Spleen (tissue), 7 donors: ENCODE data around the gene S100A14.
"Not testable (repeated sequence)": the region's sequence is repeated elsewhere in the genome, so short reads cannot be mapped to it uniquely, and the experiment has no call there.

Experiments used
- POLR2AphosphoS5 ChIP-seq, 3 donors: sonication (generic); formaldehyde crosslinking; IDR thresholded peaks; one replicate each; pipeline ENCODE4 v1.5.1; 2017; ENCODE audit warnings: antibody characterized with exemption in 3 of 3
- TF ChIP-seq, protein P1 (sequence below), 11 experiments: fragments of 200-600 bp in 7 of 11; fragments of 450-650 bp in 4 of 11; sonication (generic) in 4 of 11; IDR thresholded peaks in 8 of 11; conservative IDR thresholded peaks in 3 of 11; 1 replicate in 7 of 11; 2 replicates in 4 of 11; pipeline versions ENCODE4 v1.4.0 to v1.8.0; 2016 to 2021; ENCODE audit warnings: antibody characterized with exemption in 11 of 11, inconsistent platforms in 4 of 11, mild to moderate bottlenecking in 1 of 11
- donor health status: DM: no; HTN: no; CAD: no; lungs with moderate emphysema.
- donor health status: DM: no; HTN: no; CAD: no.
- donor health status: DM: no; HTN: no; CAD: no.

DNA sequence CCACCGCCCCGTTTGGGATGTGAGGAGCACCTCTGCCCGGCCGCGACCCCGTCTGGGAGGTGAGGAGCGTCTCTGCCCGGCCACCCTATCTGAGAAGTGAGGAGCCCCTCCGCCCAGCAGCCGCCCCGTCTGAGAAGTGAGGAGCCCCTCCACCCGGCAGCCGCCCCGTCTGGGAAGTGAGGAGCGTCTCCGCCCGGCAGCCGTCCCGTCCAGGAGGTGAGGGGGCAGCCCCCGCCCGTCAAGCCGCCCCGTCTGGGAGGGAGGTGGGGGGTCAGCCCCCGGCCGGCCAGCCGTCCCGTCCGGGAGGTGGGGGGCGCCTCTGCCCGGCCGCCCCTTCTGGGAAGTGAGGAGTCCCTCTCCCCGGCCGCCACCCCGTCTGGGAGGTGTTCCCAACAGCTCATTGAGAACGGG, 41.0 kb downstream of the S100A14 start:
- TF ChIP-seq, protein P1, sequence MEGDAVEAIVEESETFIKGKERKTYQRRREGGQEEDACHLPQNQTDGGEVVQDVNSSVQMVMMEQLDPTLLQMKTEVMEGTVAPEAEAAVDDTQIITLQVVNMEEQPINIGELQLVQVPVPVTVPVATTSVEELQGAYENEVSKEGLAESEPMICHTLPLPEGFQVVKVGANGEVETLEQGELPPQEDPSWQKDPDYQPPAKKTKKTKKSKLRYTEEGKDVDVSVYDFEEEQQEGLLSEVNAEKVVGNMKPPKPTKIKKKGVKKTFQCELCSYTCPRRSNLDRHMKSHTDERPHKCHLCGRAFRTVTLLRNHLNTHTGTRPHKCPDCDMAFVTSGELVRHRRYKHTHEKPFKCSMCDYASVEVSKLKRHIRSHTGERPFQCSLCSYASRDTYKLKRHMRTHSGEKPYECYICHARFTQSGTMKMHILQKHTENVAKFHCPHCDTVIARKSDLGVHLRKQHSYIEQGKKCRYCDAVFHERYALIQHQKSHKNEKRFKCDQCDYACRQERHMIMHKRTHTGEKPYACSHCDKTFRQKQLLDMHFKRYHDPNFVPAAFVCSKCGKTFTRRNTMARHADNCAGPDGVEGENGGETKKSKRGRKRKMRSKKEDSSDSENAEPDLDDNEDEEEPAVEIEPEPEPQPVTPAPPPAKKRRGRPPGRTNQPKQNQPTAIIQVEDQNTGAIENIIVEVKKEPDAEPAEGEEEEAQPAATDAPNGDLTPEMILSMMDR (IDR thresholded peaks at IDR 0.05 in 8 of 11, conservative IDR thresholded peaks at IDR 0.05 in 3 of 11) = not testable (repeated sequence)
- not testable (repeated sequence) for TF ChIP-seq POLR2AphosphoS5 (IDR thresholded peaks at IDR 0.05)
